ENCODE results near the gene EN1. TPM values are rescaled to one million over a fixed set of nuclear protein-coding genes. Genes with fewer than 3 reads are reported as not detected.

The EN1 gene
- total and polyA plus RNA-seq, 2 donors (not counting 3 experiments of a cell fraction or from before 2014, with no cell fraction given): not detected

DNA sequence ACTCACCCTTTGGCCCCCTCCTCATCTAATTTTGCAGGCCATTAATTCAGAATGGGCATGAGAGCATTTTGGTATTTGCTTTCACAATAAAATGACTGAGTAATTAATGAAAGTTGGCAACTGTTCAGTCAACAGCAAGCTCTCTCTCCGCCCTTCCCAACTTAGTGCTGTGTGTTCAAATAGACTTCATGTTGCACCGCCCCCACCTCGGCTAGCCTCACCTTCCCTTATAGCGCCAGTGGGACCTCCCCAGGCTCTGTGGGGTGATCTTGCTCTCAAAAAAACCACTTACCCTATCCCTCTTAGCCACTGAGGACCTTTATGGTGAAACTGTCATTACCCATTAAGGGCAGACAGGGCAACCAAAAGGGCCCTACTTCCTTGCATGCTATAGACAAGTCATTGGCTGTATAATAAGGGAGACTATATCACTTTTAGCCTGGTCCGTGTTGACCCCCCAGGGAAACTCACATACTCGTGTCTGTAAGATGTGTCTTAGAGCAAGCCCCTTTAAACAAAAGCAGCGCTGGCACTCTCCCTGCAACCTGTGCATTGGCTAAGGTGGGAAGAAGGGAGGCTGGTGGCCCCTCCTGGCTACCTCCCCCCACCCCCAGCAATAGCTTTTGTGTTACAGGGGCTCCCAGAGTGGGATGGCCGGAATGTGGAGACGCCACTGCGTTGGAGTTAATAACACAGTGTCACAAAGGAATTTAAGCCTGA lies 15.2 kb downstream of the EN1 start:
- H3K4me3 ChIP-seq (replicated peaks in 1 of 3; ENCODE audit: insufficient read depth in 1 of 3, low read depth in 1 of 3, low read length in 3 of 3): no peak overlapping the region
- H4K20me1 ChIP-seq (replicated peaks; ENCODE audit: control insufficient read depth, extremely low read depth, insufficient read depth, low read length): no peaks in the 10 kb centered on the region
- TF ChIP-seq, protein P1, sequence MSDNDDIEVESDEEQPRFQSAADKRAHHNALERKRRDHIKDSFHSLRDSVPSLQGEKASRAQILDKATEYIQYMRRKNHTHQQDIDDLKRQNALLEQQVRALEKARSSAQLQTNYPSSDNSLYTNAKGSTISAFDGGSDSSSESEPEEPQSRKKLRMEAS (IDR thresholded peaks at IDR 0.05; ENCODE audit: insufficient read depth, insufficient read length): no peak
- TF ChIP-seq POLR2A (IDR thresholded peaks at IDR 0.05; ENCODE audit: low read depth, low read length) (no peak), GATA2 (IDR thresholded peaks at IDR 0.05; ENCODE audit: insufficient read depth, insufficient read length, low read depth, low read length) (no peak), MYC (IDR thresholded peaks at IDR 0.05; ENCODE audit: low read depth, low read length) (no peak), EZH2 (IDR thresholded peaks at IDR 0.05; ENCODE audit: borderline replicate concordance, low read depth, low read length, severe bottlenecking) (no peak), JUN (IDR thresholded peaks at IDR 0.05; ENCODE audit: borderline replicate concordance, insufficient read depth, insufficient read length, low read depth) (no peak), FOS (IDR thresholded peaks at IDR 0.05; ENCODE audit: borderline replicate concordance, insufficient read depth, low read length) (no peak)
- no peak for FAIRE-seq
- H3K4me2 ChIP-seq (ENCODE audit: insufficient read depth, low read length): no peak overlapping the region
- ChIA-PET CTCF (no interaction called here), POLR2A (no interaction called here)
- H3K4me1 ChIP-seq (ENCODE audit: control insufficient read depth, extremely low read depth, insufficient read depth, low read length): no peaks in the 10 kb centered on the region
- dilution Hi-C loops (cut with MboI; ENCODE audit: extremely low pct_ligation_motif_present, low sequenced_read_pairs) (no loop called here), intact Hi-C loops (cut with micrococcal nuclease) (no loop called here)
- no TSS peak for BruUV-seq (replicated peaks)
- H3K27me3 ChIP-seq (ENCODE audit: control insufficient read depth in 2 of 2, insufficient read depth in 2 of 2, low read length in 2 of 2): peaks cover 48 to 63% of the 10 kb centered on the region in 2 experiments
- no peak overlapping the region for H3K9ac ChIP-seq (replicated peaks; ENCODE audit: extremely low read depth, insufficient read depth, low read length)
- no peaks in the 10 kb centered on the region for H3K9me3 ChIP-seq (replicated peaks; ENCODE audit: control insufficient read depth, insufficient read depth, low read length)
- no peaks in the 10 kb centered on the region for H3K9me1 ChIP-seq (replicated peaks; ENCODE audit: control insufficient read depth, extremely low read depth, insufficient read depth, low read length)
- no peak for DNase-seq (ENCODE audit: low read depth, low spot score)
- H3K79me2 ChIP-seq (ENCODE audit: control insufficient read depth, insufficient read depth, low read length): no peaks in the 10 kb centered on the region
- H2AFZ ChIP-seq (ENCODE audit: low read depth, low read length): no peak overlapping the region
- no peak overlapping the region for H3K27ac ChIP-seq (ENCODE audit: insufficient read depth, low read depth, low read length)
- no peaks in the 10 kb centered on the region for H3K36me3 ChIP-seq (ENCODE audit: control insufficient read depth in 2 of 2, extremely low read depth in 1 of 2, insufficient read depth in 2 of 2, low read length in 2 of 2)

DNA sequence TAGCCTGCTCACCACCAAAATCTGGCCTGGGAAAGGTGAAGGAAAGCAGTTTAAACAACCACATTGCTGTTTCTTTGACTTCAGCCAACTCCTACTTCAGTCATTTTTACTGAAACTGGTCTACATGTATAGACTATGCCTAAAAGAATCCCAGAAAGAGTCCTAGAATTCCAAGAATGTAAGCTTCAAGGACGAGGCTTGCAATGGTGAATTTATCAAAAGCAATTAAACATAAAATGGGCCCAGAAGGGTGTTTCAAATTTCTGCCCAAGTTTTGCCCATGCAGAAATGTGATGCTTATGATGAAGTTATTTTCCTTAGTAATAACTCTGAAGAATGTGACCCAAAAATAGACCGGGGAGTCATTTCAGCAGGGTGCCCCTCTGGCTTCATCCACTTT lies 16.6 kb downstream of the EN1 start:
- DNase-seq (ENCODE audit: low read depth, low spot score): no peak
- H3K9ac ChIP-seq (replicated peaks; ENCODE audit: extremely low read depth, insufficient read depth, low read length): no peak overlapping the region
- H3K36me3 ChIP-seq (ENCODE audit: control insufficient read depth in 2 of 2, extremely low read depth in 1 of 2, insufficient read depth in 2 of 2, low read length in 2 of 2): no peaks in the 10 kb centered on the region
- CTCF ChIA-PET: no interaction called here
- intact Hi-C loops (cut with micrococcal nuclease): no loop called here
- POLR2A ChIA-PET: no interaction called here
- H3K4me2 ChIP-seq (ENCODE audit: insufficient read depth, low read length): no peak overlapping the region
- no TSS peak for BruUV-seq (replicated peaks)
- dilution Hi-C loops (cut with MboI; ENCODE audit: extremely low pct_ligation_motif_present, low sequenced_read_pairs): no loop called here
- TF ChIP-seq POLR2A (IDR thresholded peaks at IDR 0.05; ENCODE audit: low read depth, low read length): no peak
- no peak for TF ChIP-seq EZH2 (IDR thresholded peaks at IDR 0.05; ENCODE audit: borderline replicate concordance, low read depth, low read length, severe bottlenecking)
- TF ChIP-seq GATA2 (IDR thresholded peaks at IDR 0.05; ENCODE audit: insufficient read depth, insufficient read length, low read depth, low read length): no peak
- no peak for TF ChIP-seq MYC (IDR thresholded peaks at IDR 0.05; ENCODE audit: low read depth, low read length)
- no peak for TF ChIP-seq FOS (IDR thresholded peaks at IDR 0.05; ENCODE audit: borderline replicate concordance, insufficient read depth, low read length)
- TF ChIP-seq JUN (IDR thresholded peaks at IDR 0.05; ENCODE audit: borderline replicate concordance, insufficient read depth, insufficient read length, low read depth): no peak
- TF ChIP-seq, protein P1 (IDR thresholded peaks at IDR 0.05; ENCODE audit: insufficient read depth, insufficient read length): no peak
- no peak for TF ChIP-seq CTCF (IDR thresholded peaks at IDR 0.05; ENCODE audit: extremely low read depth in 1 of 2, insufficient read depth in 1 of 2, low read depth in 1 of 2, low read length in 2 of 2)
- no peak overlapping the region for H2AFZ ChIP-seq (ENCODE audit: low read depth, low read length)
- no peaks in the 10 kb centered on the region for H3K4me1 ChIP-seq (ENCODE audit: control insufficient read depth, extremely low read depth, insufficient read depth, low read length)
- no peak overlapping the region for H3K27ac ChIP-seq (ENCODE audit: insufficient read depth, low read depth, low read length)
- H3K4me3 ChIP-seq (replicated peaks in 1 of 3; ENCODE audit: insufficient read depth in 1 of 3, low read depth in 1 of 3, low read length in 3 of 3): no peak overlapping the region
- H4K20me1 ChIP-seq (replicated peaks; ENCODE audit: control insufficient read depth, extremely low read depth, insufficient read depth, low read length): no peaks in the 10 kb centered on the region
- no peaks in the 10 kb centered on the region for H3K79me2 ChIP-seq (ENCODE audit: control insufficient read depth, insufficient read depth, low read length)
- no peaks in the 10 kb centered on the region for H3K9me3 ChIP-seq (replicated peaks; ENCODE audit: control insufficient read depth, insufficient read depth, low read length)
- no peaks in the 10 kb centered on the region for H3K9me1 ChIP-seq (replicated peaks; ENCODE audit: control insufficient read depth, extremely low read depth, insufficient read depth, low read length)
- no peak for FAIRE-seq
- peaks cover 35 to 50% of the 10 kb centered on the region in 2 experiments for H3K27me3 ChIP-seq (ENCODE audit: control insufficient read depth in 2 of 2, insufficient read depth in 2 of 2, low read length in 2 of 2)

Measured in endothelial cell of umbilical vein (primary cell).